ENCODE data around the gene SRR. TPM values are rescaled to one million over a fixed set of nuclear protein-coding genes. Genes with fewer than 3 reads are reported as not detected.

Gene SRR
- polyA plus RNA-seq, 1 experiment, result 27.3 TPM

- Histone ChIP-seq H3K27me3 (ENCODE audit: control insufficient read depth, insufficient read depth, low read length) (no peaks in the 10 kb centered on the region), H3K4me3 (ENCODE audit: low read depth, low read length) (no peak overlapping the region), H3K27ac (ENCODE audit: low read depth, low read length) (no peak overlapping the region), H3K9me3 (ENCODE audit: control insufficient read depth, insufficient read depth, low read length) (no peaks in the 10 kb centered on the region)
- no peak for DNase-seq (ENCODE audit: low read depth, low spot score)
- ChIA-PET POLR2A (no interaction called here), CTCF (no interaction called here)
- TF ChIP-seq, protein P1, sequence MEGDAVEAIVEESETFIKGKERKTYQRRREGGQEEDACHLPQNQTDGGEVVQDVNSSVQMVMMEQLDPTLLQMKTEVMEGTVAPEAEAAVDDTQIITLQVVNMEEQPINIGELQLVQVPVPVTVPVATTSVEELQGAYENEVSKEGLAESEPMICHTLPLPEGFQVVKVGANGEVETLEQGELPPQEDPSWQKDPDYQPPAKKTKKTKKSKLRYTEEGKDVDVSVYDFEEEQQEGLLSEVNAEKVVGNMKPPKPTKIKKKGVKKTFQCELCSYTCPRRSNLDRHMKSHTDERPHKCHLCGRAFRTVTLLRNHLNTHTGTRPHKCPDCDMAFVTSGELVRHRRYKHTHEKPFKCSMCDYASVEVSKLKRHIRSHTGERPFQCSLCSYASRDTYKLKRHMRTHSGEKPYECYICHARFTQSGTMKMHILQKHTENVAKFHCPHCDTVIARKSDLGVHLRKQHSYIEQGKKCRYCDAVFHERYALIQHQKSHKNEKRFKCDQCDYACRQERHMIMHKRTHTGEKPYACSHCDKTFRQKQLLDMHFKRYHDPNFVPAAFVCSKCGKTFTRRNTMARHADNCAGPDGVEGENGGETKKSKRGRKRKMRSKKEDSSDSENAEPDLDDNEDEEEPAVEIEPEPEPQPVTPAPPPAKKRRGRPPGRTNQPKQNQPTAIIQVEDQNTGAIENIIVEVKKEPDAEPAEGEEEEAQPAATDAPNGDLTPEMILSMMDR (IDR thresholded peaks at IDR 0.05; ENCODE audit: low read depth, low read length), result no peak
Observed at GRCh38 chr17:2289878-2290478, 13.8 kb upstream of the SRR start.

- peak; percentile 7 for DNase-seq (ENCODE audit: low read depth, low spot score)
- CTCF ChIA-PET, result interaction anchor here (0.5 to 1.3 kb wide), 2 partner anchors 9 to 518 kb away, joined by 3 read pairs; no protein-coding TSS in a partner anchor
Observed at GRCh38 chr17:2292100-2292499, 11.7 kb upstream of the SRR start.

GRCh38 chr17:2295575-2295974 is 8.2 kb upstream of the SRR start:
- Histone ChIP-seq H3K4me3 (ENCODE audit: low read depth, low read length) (no peak overlapping the region), H3K9me3 (ENCODE audit: control insufficient read depth, insufficient read depth, low read length) (peaks cover 3% of the 10 kb centered on the region; the same call in 1 of the 2 replicates), H3K27ac (ENCODE audit: low read depth, low read length) (no peak overlapping the region), H3K27me3 (ENCODE audit: control insufficient read depth, insufficient read depth, low read length) (no peaks in the 10 kb centered on the region)
- ChIA-PET CTCF (interaction anchor here (1.4 kb wide), 1 partner anchor 11 kb away, joined by 4 read pairs; no protein-coding TSS in a partner anchor), POLR2A (no interaction called here)
- TF ChIP-seq, protein P1 (IDR thresholded peaks at IDR 0.05; ENCODE audit: low read depth, low read length), result no peak
- DNase-seq (ENCODE audit: low read depth, low spot score), result no peak

More at GRCh38 chr17:2292100-2292499, 11.7 kb upstream of the SRR start:
- Histone ChIP-seq H3K27me3 (ENCODE audit: control insufficient read depth, insufficient read depth, low read length) (no peaks in the 10 kb centered on the region), H3K9me3 (ENCODE audit: control insufficient read depth, insufficient read depth, low read length) (no peaks in the 10 kb centered on the region), H3K4me3 (ENCODE audit: low read depth, low read length) (no peak overlapping the region), H3K27ac (ENCODE audit: low read depth, low read length) (no peak overlapping the region)
- TF ChIP-seq, protein P1 (IDR thresholded peaks at IDR 0.05; ENCODE audit: low read depth, low read length), result no peak
- POLR2A ChIA-PET, result no interaction called here

GRCh38 chr17:2297023-2297422 is 6.7 kb upstream of the SRR start:
- CTCF ChIA-PET, result interaction anchor here (1.1 to 1.4 kb wide), 2 partner anchors 12 to 242 kb away, joined by 3 to 4 read pairs; partner anchors contain the start of gene HIC1
- Histone ChIP-seq H3K4me3 (ENCODE audit: low read depth, low read length) (no peak overlapping the region), H3K27me3 (ENCODE audit: control insufficient read depth, insufficient read depth, low read length) (no peaks in the 10 kb centered on the region), H3K27ac (ENCODE audit: low read depth, low read length) (no peak overlapping the region), H3K9me3 (ENCODE audit: control insufficient read depth, insufficient read depth, low read length) (peaks cover 3% of the 10 kb centered on the region; the same call in 1 of the 2 replicates)
- POLR2A ChIA-PET, result no interaction called here
- no peak for DNase-seq (ENCODE audit: low read depth, low spot score)
- TF ChIP-seq, protein P1 (IDR thresholded peaks at IDR 0.05; ENCODE audit: low read depth, low read length), result no peak

GRCh38 chr17:2299136-2299535 is 4.6 kb upstream of the SRR start:
- DNase-seq (ENCODE audit: low read depth, low spot score), result no peak
- Histone ChIP-seq H3K4me3 (ENCODE audit: low read depth, low read length) (no peak overlapping the region), H3K27me3 (ENCODE audit: control insufficient read depth, insufficient read depth, low read length) (no peaks in the 10 kb centered on the region), H3K9me3 (ENCODE audit: control insufficient read depth, insufficient read depth, low read length) (peaks cover 3% of the 10 kb centered on the region; the same call in 1 of the 2 replicates), H3K27ac (ENCODE audit: low read depth, low read length) (no peak overlapping the region)
- CTCF ChIA-PET, result no interaction called here
- POLR2A ChIA-PET, result no interaction called here
- TF ChIP-seq, protein P1 (IDR thresholded peaks at IDR 0.05; ENCODE audit: low read depth, low read length), result no peak
